Large intestine (tissue), 3 donors: Measurements from ENCODE around the gene RASIP1. TPM values are rescaled to one million over a fixed set of nuclear protein-coding genes. Genes with fewer than 3 reads are reported as not detected.
"Not testable (repeated sequence)": the region's sequence is repeated elsewhere in the genome, so short reads cannot be mapped to it uniquely, and the experiment has no call there.

ENCODE experiments used
- DNase-seq, 2 donors: peaks; one replicate each; pipeline versions ENCODE4 v3.0.0 to v3.0.0-alpha.2; 2013
- H3K27ac ChIP-seq: one replicate; pipeline ENCODE4 v1.5.1; 2013; ENCODE audit warnings: low read length
- H3K27me3 ChIP-seq: 2 replicates; pipeline ENCODE4 v1.6.1; 2013; ENCODE audit warnings: low read length; ENCODE audit not compliant: control insufficient read depth, insufficient read depth
- H3K36me3 ChIP-seq: 2 replicates; pipeline ENCODE4 v1.6.1; 2013; ENCODE audit warnings: low read length; ENCODE audit not compliant: control insufficient read depth, insufficient read depth
- H3K4me1 ChIP-seq: one replicate; pipeline ENCODE4 v1.6.1; 2013; ENCODE audit warnings: low read length; ENCODE audit not compliant: control insufficient read depth, insufficient read depth
- H3K4me3 ChIP-seq: one replicate; pipeline ENCODE4 v1.5.1; 2013; ENCODE audit warnings: low read length
- H3K9me3 ChIP-seq: one replicate; pipeline ENCODE4 v1.6.1; 2013; ENCODE audit warnings: mild to moderate bottlenecking, low read depth, low read length, moderate library complexity; ENCODE audit not compliant: control insufficient read depth
- WGBS: methylation state at CpG from one replicate; pipeline ENCODE4 v1.1.5; 2013; ENCODE audit warnings: low lambda C conversion rate; ENCODE audit not compliant: insufficient coverage; 5-methylcytosine and 5-hydroxymethylcytosine counted together
- polyA plus RNA-seq: library from polyadenylated mRNA; unstranded; fragments of 120-200 nt; gene quantifications from one replicate; pipeline ENCODE4 v1.2.1, GENCODE V29; 2013

RASIP1 gene
- polyA plus RNA-seq, 1 donor: 6.9 TPM

- Histone ChIP-seq H3K4me1 (peaks cover 42% of the 10 kb centered on the region), H3K9me3 (peaks cover 4% of the 10 kb centered on the region), H3K27ac (no peak overlapping the region), H3K27me3 (no peaks in the 10 kb centered on the region), H3K4me3 (no peak overlapping the region), H3K36me3 (no peaks in the 10 kb centered on the region)
- DNase-seq: no peak
- WGBS: no CpG with 5 or more reads among the region's 11 CpGs
These were observed 57.1 kb downstream of the RASIP1 start for GRCh38 chr19:48683349-48683748.

GRCh38 chr19:48681127-48681470 lies 59.3 kb downstream of the RASIP1 start:
- Histone ChIP-seq H3K4me1 (peaks cover 46% of the 10 kb centered on the region), H3K36me3 (no peaks in the 10 kb centered on the region), H3K27me3 (no peaks in the 10 kb centered on the region), H3K27ac (no peak overlapping the region), H3K9me3 (peaks cover 4% of the 10 kb centered on the region), H3K4me3 (no peak overlapping the region)
- no CpG with 5 or more reads among the region's 7 CpGs for WGBS
- no peak for DNase-seq

GRCh38 chr19:48680436-48681126 lies 59.8 kb downstream of the RASIP1 start:
- Histone ChIP-seq H3K4me1 (peaks cover 49% of the 10 kb centered on the region), H3K4me3 (no peak overlapping the region), H3K9me3 (peaks cover 4% of the 10 kb centered on the region), H3K27ac (no peak overlapping the region), H3K27me3 (no peaks in the 10 kb centered on the region), H3K36me3 (no peaks in the 10 kb centered on the region)
- no peak for DNase-seq
- no CpG with 5 or more reads among the region's 45 CpGs for WGBS

GRCh38 chr19:48680006-48680405 lies 60.4 kb downstream of the RASIP1 start:
- not testable (repeated sequence) for H3K27me3 ChIP-seq, H3K4me3 ChIP-seq, H3K36me3 ChIP-seq, DNase-seq, H3K9me3 ChIP-seq, H3K27ac ChIP-seq
- WGBS: no CpG with 5 or more reads among the region's 19 CpGs
- peaks cover 45% of the 10 kb centered on the region for H3K4me1 ChIP-seq

- H3K27ac ChIP-seq: peak overlapping the region; percentile 85
- no CpG with 5 or more reads among the region's 4 CpGs for WGBS
- DNase-seq: peak; percentile 90 to 95
- peaks cover 4% of the 10 kb centered on the region for H3K9me3 ChIP-seq
- peaks cover 36% of the 10 kb centered on the region for H3K4me1 ChIP-seq
- no peak overlapping the region for H3K4me3 ChIP-seq
- H3K36me3 ChIP-seq: no peaks in the 10 kb centered on the region
- no peaks in the 10 kb centered on the region for H3K27me3 ChIP-seq
These were observed 62.2 kb downstream of the RASIP1 start for GRCh38 chr19:48678201-48678600.

- peak overlapping the region; percentile 85 for H3K27ac ChIP-seq
- peaks cover 36% of the 10 kb centered on the region for H3K4me1 ChIP-seq
- peaks cover 4% of the 10 kb centered on the region for H3K9me3 ChIP-seq
- H3K27me3 ChIP-seq: no peaks in the 10 kb centered on the region
- WGBS: 20% methylated on average over 7 of the region's 13 CpGs
- no peak overlapping the region for H3K4me3 ChIP-seq
- peak; percentile 92 to 96 for DNase-seq
- no peaks in the 10 kb centered on the region for H3K36me3 ChIP-seq
These were observed 63.5 kb downstream of the RASIP1 start for GRCh38 chr19:48676887-48677286.

GRCh38 chr19:48676487-48676886 lies 63.9 kb downstream of the RASIP1 start:
- Histone ChIP-seq H3K4me1 (peaks cover 36% of the 10 kb centered on the region), H3K27ac (peak overlapping the region; percentile 85), H3K36me3 (no peaks in the 10 kb centered on the region), H3K9me3 (peaks cover 4% of the 10 kb centered on the region), H3K4me3 (no peak overlapping the region), H3K27me3 (no peaks in the 10 kb centered on the region)
- no CpG with 5 or more reads among the region's 17 CpGs for WGBS
- no peak for DNase-seq

GRCh38 chr19:48674921-48675824 lies 65.2 kb downstream of the RASIP1 start:
- peak; percentile 85 to 86 for DNase-seq
- no peaks in the 10 kb centered on the region for H3K36me3 ChIP-seq
- H3K9me3 ChIP-seq: peaks cover 6% of the 10 kb centered on the region
- WGBS: no CpG with 5 or more reads among the region's 28 CpGs
- peaks cover 45% of the 10 kb centered on the region for H3K4me1 ChIP-seq
- H3K27me3 ChIP-seq: no peaks in the 10 kb centered on the region
- H3K27ac ChIP-seq: no peak overlapping the region
- no peak overlapping the region for H3K4me3 ChIP-seq

GRCh38 chr19:48674216-48674809 lies 66.1 kb downstream of the RASIP1 start:
- no peak for DNase-seq
- Histone ChIP-seq H3K27me3 (no peaks in the 10 kb centered on the region), H3K4me1 (peaks cover 44% of the 10 kb centered on the region), H3K4me3 (no peak overlapping the region), H3K9me3 (peaks cover 7% of the 10 kb centered on the region), H3K36me3 (no peaks in the 10 kb centered on the region), H3K27ac (no peak overlapping the region)
- WGBS: no CpG with 5 or more reads among the region's 19 CpGs

GRCh38 chr19:48673436-48674100 lies 66.8 kb downstream of the RASIP1 start:
- H3K4me3 ChIP-seq: no peak overlapping the region
- WGBS: no CpG with 5 or more reads among the region's 25 CpGs
- H3K27ac ChIP-seq: no peak overlapping the region
- H3K27me3 ChIP-seq: no peaks in the 10 kb centered on the region
- H3K9me3 ChIP-seq: peaks cover 7% of the 10 kb centered on the region
- DNase-seq: no peak
- H3K4me1 ChIP-seq: peaks cover 40% of the 10 kb centered on the region
- H3K36me3 ChIP-seq: no peaks in the 10 kb centered on the region
